ENCODE results near the gene AP2S1.

The AP2S1 gene

DNA sequence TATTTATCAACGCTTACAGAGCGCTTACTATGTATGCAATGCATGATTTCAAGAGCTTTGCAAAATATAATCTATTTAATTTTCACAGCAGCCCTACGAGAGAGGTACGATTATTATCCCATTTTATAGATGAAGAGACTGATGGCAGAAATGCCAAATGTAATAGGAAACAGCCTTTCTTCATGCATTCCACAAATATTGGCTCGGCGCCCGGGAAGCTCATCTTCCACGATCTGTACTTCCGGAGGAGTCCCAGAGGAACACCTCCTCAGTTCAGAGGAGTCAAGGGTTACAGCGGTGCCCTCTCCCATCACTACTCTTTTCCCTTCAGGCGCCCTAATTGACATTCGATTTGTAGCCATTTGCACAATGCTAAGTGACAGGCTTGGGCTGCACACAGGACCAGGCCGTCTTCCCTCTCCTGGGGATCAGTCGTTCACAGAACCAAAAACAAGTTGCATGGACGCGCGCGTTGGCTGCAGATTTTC is 9.0 kb upstream of the AP2S1 start (continued):
- TF ChIP-seq, protein P1, sequence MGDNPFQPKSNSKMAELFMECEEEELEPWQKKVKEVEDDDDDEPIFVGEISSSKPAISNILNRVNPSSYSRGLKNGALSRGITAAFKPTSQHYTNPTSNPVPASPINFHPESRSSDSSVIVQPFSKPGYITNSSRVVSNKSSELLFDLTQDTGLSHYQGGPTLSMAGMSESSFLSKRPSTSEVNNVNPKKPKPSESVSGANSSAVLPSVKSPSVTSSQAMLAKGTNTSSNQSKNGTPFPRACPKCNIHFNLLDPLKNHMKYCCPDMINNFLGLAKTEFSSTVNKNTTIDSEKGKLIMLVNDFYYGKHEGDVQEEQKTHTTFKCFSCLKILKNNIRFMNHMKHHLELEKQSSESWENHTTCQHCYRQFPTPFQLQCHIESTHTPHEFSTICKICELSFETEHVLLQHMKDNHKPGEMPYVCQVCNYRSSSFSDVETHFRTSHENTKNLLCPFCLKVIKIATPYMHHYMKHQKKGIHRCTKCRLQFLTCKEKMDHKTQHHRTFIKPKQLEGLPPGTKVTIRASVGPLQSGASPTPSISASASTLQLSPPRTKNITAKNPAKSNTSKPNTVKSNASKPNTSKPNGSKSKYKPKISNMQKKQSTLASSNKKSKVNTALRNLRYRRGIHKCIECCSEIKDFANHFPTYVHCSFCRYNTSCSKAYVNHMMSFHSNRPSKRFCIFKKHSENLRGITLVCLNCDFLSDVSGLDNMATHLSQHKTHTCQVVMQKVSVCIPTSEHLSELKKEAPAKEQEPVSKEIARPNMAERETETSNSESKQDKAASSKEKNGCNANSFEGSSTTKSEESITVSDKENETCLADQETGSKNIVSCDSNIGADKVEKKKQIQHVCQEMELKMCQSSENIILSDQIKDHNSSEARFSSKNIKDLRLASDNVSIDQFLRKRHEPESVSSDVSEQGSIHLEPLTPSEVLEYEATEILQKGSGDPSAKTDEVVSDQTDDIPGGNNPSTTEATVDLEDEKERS (tag by site-specific recombination; IDR thresholded peaks at IDR 0.05), result 0 out of 2 replicates have a peak, but pooled peaks have one; percentile 48
- TF ChIP-seq ZNF157 (tag by site-specific recombination; IDR thresholded peaks at IDR 0.05) (no peak), ZNF585B (tag by site-specific recombination; IDR thresholded peaks at IDR 0.05) (no peak), SETDB1 (IDR thresholded peaks at IDR 0.05; ENCODE audit: insufficient read length, low read length) (peak; percentile 39), ZFP37 (tag by site-specific recombination; IDR thresholded peaks at IDR 0.05) (no peak), GLIS1 (tag by site-specific recombination; IDR thresholded peaks at IDR 0.05) (no peak), ZNF211 (tag by site-specific recombination; IDR thresholded peaks at IDR 0.05; ENCODE audit: low read depth) (no peak), SP7 (tag by site-specific recombination; IDR thresholded peaks at IDR 0.05) (peak; percentile 19; the same call in 1 of the 2 replicates), ZNF175 (tag by site-specific recombination; IDR thresholded peaks at IDR 0.05) (no peak), ZSCAN30 (tag by site-specific recombination; IDR thresholded peaks at IDR 0.05) (0 out of 2 replicates have a peak, but pooled peaks have one; percentile 40), EGR2 (tag by site-specific recombination; IDR thresholded peaks at IDR 0.05; ENCODE audit: low read depth) (no peak), REPIN1 (tag by site-specific recombination; IDR thresholded peaks at IDR 0.05; ENCODE audit: low read depth) (0 out of 2 replicates have a peak, but pooled peaks have one; percentile 23), ZBTB48 (tag by site-specific recombination; IDR thresholded peaks at IDR 0.05) (peak; percentile 28; the same call in 1 of the 2 replicates), ZNF558 (tag by site-specific recombination; IDR thresholded peaks at IDR 0.05) (0 out of 2 replicates have a peak, but pooled peaks have one; percentile 27), BCL11B (tag by site-specific recombination; IDR thresholded peaks at IDR 0.05; ENCODE audit: low read depth) (peak; percentile 54; the same call in 1 of the 2 replicates), SCRT1 (tag by site-specific recombination; IDR thresholded peaks at IDR 0.05; ENCODE audit: borderline replicate concordance) (0 out of 2 replicates have a peak, but pooled peaks have one; percentile 34), FEZF1 (tag by site-specific recombination; IDR thresholded peaks at IDR 0.05) (no peak), OVOL3 (tag by site-specific recombination; IDR thresholded peaks at IDR 0.05) (no peak), ZNF555 (tag by site-specific recombination; conservative IDR thresholded peaks at IDR 0.05) (no peak)
- TF ChIP-seq, protein P2, sequence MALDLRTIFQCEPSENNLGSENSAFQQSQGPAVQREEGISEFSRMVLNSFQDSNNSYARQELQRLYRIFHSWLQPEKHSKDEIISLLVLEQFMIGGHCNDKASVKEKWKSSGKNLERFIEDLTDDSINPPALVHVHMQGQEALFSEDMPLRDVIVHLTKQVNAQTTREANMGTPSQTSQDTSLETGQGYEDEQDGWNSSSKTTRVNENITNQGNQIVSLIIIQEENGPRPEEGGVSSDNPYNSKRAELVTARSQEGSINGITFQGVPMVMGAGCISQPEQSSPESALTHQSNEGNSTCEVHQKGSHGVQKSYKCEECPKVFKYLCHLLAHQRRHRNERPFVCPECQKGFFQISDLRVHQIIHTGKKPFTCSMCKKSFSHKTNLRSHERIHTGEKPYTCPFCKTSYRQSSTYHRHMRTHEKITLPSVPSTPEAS (tag by site-specific recombination; IDR thresholded peaks at IDR 0.05), result 0 out of 2 replicates have a peak, but pooled peaks have one; percentile 30
- TF ChIP-seq, protein P3, sequence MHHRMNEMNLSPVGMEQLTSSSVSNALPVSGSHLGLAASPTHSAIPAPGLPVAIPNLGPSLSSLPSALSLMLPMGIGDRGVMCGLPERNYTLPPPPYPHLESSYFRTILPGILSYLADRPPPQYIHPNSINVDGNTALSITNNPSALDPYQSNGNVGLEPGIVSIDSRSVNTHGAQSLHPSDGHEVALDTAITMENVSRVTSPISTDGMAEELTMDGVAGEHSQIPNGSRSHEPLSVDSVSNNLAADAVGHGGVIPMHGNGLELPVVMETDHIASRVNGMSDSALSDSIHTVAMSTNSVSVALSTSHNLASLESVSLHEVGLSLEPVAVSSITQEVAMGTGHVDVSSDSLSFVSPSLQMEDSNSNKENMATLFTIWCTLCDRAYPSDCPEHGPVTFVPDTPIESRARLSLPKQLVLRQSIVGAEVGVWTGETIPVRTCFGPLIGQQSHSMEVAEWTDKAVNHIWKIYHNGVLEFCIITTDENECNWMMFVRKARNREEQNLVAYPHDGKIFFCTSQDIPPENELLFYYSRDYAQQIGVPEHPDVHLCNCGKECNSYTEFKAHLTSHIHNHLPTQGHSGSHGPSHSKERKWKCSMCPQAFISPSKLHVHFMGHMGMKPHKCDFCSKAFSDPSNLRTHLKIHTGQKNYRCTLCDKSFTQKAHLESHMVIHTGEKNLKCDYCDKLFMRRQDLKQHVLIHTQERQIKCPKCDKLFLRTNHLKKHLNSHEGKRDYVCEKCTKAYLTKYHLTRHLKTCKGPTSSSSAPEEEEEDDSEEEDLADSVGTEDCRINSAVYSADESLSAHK (tag by site-specific recombination; IDR thresholded peaks at IDR 0.05), result peak; percentile 84
- TF ChIP-seq, protein P4, sequence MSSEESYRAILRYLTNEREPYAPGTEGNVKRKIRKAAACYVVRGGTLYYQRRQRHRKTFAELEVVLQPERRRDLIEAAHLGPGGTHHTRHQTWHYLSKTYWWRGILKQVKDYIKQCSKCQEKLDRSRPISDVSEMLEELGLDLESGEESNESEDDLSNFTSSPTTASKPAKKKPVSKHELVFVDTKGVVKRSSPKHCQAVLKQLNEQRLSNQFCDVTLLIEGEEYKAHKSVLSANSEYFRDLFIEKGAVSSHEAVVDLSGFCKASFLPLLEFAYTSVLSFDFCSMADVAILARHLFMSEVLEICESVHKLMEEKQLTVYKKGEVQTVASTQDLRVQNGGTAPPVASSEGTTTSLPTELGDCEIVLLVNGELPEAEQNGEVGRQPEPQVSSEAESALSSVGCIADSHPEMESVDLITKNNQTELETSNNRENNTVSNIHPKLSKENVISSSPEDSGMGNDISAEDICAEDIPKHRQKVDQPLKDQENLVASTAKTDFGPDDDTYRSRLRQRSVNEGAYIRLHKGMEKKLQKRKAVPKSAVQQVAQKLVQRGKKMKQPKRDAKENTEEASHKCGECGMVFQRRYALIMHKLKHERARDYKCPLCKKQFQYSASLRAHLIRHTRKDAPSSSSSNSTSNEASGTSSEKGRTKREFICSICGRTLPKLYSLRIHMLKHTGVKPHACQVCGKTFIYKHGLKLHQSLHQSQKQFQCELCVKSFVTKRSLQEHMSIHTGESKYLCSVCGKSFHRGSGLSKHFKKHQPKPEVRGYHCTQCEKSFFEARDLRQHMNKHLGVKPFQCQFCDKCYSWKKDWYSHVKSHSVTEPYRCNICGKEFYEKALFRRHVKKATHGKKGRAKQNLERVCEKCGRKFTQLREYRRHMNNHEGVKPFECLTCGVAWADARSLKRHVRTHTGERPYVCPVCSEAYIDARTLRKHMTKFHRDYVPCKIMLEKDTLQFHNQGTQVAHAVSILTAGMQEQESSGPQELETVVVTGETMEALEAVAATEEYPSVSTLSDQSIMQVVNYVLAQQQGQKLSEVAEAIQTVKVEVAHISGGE (tag by site-specific recombination; conservative IDR thresholded peaks at IDR 0.05; ENCODE audit: low read depth), result peak; percentile 71
- TF ChIP-seq, protein P5, sequence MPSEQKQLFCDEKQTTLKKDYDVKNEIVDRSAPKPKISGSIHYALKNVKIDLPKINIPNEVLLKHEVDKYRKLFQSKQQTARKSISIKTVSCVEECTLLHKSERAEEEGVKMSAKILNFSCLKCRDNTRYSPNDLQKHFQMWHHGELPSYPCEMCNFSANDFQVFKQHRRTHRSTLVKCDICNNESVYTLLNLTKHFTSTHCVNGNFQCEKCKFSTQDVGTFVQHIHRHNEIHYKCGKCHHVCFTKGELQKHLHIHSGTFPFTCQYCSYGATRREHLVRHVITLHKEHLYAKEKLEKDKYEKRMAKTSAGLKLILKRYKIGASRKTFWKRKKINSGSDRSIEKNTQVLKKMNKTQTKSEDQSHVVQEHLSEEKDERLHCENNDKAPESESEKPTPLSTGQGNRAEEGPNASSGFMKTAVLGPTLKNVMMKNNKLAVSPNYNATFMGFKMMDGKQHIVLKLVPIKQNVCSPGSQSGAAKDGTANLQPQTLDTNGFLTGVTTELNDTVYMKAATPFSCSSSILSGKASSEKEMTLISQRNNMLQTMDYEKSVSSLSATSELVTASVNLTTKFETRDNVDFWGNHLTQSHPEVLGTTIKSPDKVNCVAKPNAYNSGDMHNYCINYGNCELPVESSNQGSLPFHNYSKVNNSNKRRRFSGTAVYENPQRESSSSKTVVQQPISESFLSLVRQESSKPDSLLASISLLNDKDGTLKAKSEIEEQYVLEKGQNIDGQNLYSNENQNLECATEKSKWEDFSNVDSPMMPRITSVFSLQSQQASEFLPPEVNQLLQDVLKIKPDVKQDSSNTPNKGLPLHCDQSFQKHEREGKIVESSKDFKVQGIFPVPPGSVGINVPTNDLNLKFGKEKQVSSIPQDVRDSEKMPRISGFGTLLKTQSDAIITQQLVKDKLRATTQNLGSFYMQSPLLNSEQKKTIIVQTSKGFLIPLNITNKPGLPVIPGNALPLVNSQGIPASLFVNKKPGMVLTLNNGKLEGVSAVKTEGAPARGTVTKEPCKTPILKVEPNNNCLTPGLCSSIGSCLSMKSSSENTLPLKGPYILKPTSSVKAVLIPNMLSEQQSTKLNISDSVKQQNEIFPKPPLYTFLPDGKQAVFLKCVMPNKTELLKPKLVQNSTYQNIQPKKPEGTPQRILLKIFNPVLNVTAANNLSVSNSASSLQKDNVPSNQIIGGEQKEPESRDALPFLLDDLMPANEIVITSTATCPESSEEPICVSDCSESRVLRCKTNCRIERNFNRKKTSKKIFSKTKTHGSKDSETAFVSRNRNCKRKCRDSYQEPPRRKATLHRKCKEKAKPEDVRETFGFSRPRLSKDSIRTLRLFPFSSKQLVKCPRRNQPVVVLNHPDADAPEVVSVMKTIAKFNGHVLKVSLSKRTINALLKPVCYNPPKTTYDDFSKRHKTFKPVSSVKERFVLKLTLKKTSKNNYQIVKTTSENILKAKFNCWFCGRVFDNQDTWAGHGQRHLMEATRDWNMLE (tag by site-specific recombination; conservative IDR thresholded peaks at IDR 0.05; ENCODE audit: low read depth), result 0 out of 2 replicates have a peak, but pooled peaks have one; percentile 21
- TF ChIP-seq, protein P6, sequence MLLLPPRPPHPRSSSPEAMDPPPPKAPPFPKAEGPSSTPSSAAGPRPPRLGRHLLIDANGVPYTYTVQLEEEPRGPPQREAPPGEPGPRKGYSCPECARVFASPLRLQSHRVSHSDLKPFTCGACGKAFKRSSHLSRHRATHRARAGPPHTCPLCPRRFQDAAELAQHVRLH (tag by site-specific recombination; IDR thresholded peaks at IDR 0.05), result 0 out of 2 replicates have a peak, but pooled peaks have one; percentile 60

All from HEK293 (cell line).